Sigmoid colon (tissue), 4 donors: ENCODE results near the gene MYH10.

Experiments used
- CTCF ChIP-seq, 4 experiments: fragments of 450-650 bp in 3 of 4; fragments of 200-600 bp in 1 of 4; IDR thresholded peaks; one replicate each; pipeline ENCODE4 v1.5.1; 2016 to 2019; ENCODE audit warnings: antibody characterized with exemption in 4 of 4, mild to moderate bottlenecking in 3 of 4, moderate library complexity in 2 of 4
- POLR2A ChIP-seq, 2 donors: fragments of 450-650 bp; IDR thresholded peaks; one replicate each; pipeline ENCODE4 v1.6.1; 2016; ENCODE audit warnings: antibody characterized with exemption in 2 of 2, mild to moderate bottlenecking in 2 of 2, moderate library complexity in 2 of 2
- POLR2AphosphoS5 ChIP-seq, 4 donors: sonication (generic); formaldehyde crosslinking; IDR thresholded peaks; one replicate each; pipeline ENCODE4 v1.6.1; 2017; ENCODE audit warnings: antibody characterized with exemption in 4 of 4

DNA sequence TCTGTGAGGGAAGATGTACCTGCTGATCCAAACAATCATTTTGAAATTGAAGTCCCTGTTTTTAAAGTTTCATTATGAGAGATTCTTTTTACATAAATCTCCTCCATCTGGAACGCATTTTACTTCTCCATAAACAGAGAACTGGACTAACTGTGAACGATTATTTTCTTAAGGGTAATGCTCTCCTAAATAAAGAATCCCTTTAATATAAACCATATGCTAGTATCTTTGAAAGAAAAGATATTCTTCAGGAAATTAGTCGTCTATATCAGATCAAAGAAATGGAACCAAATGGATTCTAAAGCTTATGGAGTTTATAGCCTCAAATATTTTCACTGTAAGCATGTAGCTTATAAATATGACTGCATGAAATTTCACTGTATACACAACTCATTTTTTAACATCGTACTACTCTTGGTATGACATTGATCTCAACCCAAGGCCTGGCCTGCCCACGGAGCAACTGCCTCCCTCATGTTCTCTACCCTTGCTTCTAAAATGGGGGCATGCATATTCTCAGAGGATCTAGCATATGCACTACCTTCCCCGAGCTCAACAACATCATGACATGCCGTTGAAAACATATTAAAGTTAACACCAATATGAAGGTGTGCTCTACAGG is 66.4 kb downstream of the MYH10 start:
- TF ChIP-seq CTCF (IDR thresholded peaks at IDR 0.05) (no peak), POLR2AphosphoS5 (IDR thresholded peaks at IDR 0.05) (no peak), POLR2A (IDR thresholded peaks at IDR 0.05) (no peak)
